ENCODE results near the gene EIF2S3.

The EIF2S3 gene

GRCh38 chrX:24125028-24125612 lies 70.4 kb downstream of the EIF2S3 start:
- H3K36me3 ChIP-seq (ENCODE audit: control insufficient read depth, insufficient read depth, low read length): no peaks in the 10 kb centered on the region
- no peak for DNase-seq (ENCODE audit: low read depth, low spot score)
- H3K27me3 ChIP-seq (ENCODE audit: control insufficient read depth, insufficient read depth, low read length): no peaks in the 10 kb centered on the region
- no CpG with 5 or more reads among the region's 8 CpGs for WGBS (ENCODE audit: insufficient coverage, insufficient read length)
- no peaks in the 10 kb centered on the region for H3K4me1 ChIP-seq (ENCODE audit: control insufficient read depth, insufficient read depth, low read length)
- no peak overlapping the region for H3K4me3 ChIP-seq (ENCODE audit: low read length)
- H3K27ac ChIP-seq (ENCODE audit: low read length): no peak overlapping the region
- no peaks in the 10 kb centered on the region for H3K9me3 ChIP-seq (ENCODE audit: control insufficient read depth, insufficient read depth, low read length)

All from iPS DF 6.9 (cell line).